ENCODE results near the gene TDG. TPM values are rescaled to one million over a fixed set of nuclear protein-coding genes. Genes with fewer than 3 reads are reported as not detected.
"Not testable (repeated sequence)": the region's sequence is repeated elsewhere in the genome, so short reads cannot be mapped to it uniquely, and the experiment has no call there.

Gene TDG
- total and polyA plus RNA-seq, 2 experiments from 2014 or later: 27.9 to 47.9 TPM

DNA sequence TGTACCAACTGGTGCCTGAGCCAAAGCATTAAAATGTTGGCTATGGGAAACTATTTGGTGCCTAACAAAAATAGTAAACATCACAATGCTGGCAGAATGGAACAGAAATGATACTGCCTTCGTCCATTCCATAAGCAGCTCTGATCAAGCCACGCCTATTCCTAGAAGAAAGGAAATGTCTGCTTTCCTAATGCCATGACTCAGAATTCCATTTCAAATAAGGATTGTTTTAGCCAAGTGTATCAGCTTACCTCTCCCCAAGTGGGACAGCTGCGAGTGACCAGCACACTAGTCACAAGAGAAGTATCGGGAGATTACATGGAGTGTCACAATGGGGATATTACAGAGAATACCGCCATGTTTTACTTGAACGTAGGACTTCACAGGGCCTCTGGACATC lies 45.6 kb downstream of the TDG start:
- DNase-seq (ENCODE audit: low spot score): no peak
- Histone ChIP-seq H3K4me2 (no peak overlapping the region), H3K4me1 (ENCODE audit: insufficient read depth) (no peaks in the 10 kb centered on the region), H3K27ac (no peak overlapping the region), H4K20me1 (ENCODE audit: insufficient read depth, poor library complexity, severe bottlenecking) (no peaks in the 10 kb centered on the region), H3K9me2 (replicated peaks; ENCODE audit: insufficient read depth) (no peaks in the 10 kb centered on the region), H3K36me3 (replicated peaks; ENCODE audit: insufficient read depth, low read depth) (no peaks in the 10 kb centered on the region), H3K4me3 (no peak overlapping the region), H3K27me3 (no peaks in the 10 kb centered on the region), H3K9me3 (ENCODE audit: low read depth) (no peaks in the 10 kb centered on the region), H3K79me2 (no peaks in the 10 kb centered on the region), H2AFZ (no peak overlapping the region)
- WGBS (ENCODE audit: low lambda C conversion rate, missing lambda C conversion rate): 80% methylated on average over 6 of the region's 6 CpGs
- TF ChIP-seq, protein P1, sequence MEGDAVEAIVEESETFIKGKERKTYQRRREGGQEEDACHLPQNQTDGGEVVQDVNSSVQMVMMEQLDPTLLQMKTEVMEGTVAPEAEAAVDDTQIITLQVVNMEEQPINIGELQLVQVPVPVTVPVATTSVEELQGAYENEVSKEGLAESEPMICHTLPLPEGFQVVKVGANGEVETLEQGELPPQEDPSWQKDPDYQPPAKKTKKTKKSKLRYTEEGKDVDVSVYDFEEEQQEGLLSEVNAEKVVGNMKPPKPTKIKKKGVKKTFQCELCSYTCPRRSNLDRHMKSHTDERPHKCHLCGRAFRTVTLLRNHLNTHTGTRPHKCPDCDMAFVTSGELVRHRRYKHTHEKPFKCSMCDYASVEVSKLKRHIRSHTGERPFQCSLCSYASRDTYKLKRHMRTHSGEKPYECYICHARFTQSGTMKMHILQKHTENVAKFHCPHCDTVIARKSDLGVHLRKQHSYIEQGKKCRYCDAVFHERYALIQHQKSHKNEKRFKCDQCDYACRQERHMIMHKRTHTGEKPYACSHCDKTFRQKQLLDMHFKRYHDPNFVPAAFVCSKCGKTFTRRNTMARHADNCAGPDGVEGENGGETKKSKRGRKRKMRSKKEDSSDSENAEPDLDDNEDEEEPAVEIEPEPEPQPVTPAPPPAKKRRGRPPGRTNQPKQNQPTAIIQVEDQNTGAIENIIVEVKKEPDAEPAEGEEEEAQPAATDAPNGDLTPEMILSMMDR (IDR thresholded peaks at IDR 0.05; ENCODE audit: poor library complexity): no peak
- TF ChIP-seq EZH2phosphoT487 (IDR thresholded peaks at IDR 0.05; ENCODE audit: low read depth, severe bottlenecking, unreplicated experiment) (no peak), EZH2 (IDR thresholded peaks at IDR 0.05; ENCODE audit: borderline replicate concordance) (no peak)

DNA sequence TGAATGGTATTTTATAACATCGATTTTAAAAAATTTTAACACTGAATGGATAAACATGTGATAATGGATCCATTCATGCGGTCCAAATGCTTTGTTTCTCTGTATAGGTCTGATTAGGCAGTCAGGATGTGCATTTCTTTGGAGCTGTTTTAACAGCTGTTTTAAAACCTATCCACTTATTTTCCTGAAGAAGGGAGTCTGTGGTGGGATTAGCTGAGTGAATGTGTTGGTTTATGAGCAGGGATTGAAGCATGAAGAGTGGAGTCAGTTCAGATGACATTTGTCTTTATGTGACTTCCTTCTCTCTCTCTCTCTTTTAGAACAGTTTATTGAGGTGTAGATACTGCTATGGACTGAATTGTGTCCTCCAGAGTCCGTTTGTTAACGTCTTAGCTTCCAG lies 46.7 kb downstream of the TDG start:
- H4K20me1 ChIP-seq (ENCODE audit: insufficient read depth, poor library complexity, severe bottlenecking): no peaks in the 10 kb centered on the region
- H3K27ac ChIP-seq: no peak overlapping the region

DNA sequence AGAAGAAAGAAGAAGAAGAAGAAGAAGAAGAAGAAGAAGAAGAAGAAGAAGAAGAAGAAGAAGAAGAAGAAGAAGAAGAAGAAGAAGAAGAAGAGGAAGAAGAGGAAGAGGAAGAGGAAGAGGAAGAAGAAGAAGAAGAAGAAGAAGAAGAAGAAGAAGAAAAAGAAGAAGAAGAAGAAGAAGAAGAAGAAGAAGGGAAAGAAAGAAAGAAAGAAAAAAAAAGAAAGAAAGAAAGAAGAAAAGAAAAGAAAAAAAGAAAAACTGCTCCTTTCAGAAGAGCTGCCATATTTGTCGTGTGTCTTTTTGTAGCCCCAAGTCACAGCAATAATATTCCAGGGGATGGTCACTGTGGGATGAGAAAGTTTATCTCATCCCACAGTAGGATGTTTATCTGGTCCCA lies 56.2 kb downstream of the TDG start:
- not testable (repeated sequence) for H3K36me3 ChIP-seq (replicated peaks; ENCODE audit: insufficient read depth, low read depth); H3K9me2 ChIP-seq (replicated peaks; ENCODE audit: insufficient read depth); H3K4me2 ChIP-seq; H3K9me3 ChIP-seq (ENCODE audit: low read depth); H4K20me1 ChIP-seq (ENCODE audit: insufficient read depth, poor library complexity, severe bottlenecking); H3K4me3 ChIP-seq; H2AFZ ChIP-seq; DNase-seq (ENCODE audit: low spot score); H3K27ac ChIP-seq; H3K79me2 ChIP-seq; H3K4me1 ChIP-seq (ENCODE audit: insufficient read depth); H3K27me3 ChIP-seq
- whole genome bisulfite sequencing (ENCODE audit: low lambda C conversion rate, missing lambda C conversion rate): 93% methylated on average over 1 of the region's 1 CpG

More for the DNA sequence above, 46.7 kb downstream of the TDG start:
- Histone ChIP-seq H3K4me2 (no peak overlapping the region), H3K9me3 (ENCODE audit: low read depth) (no peaks in the 10 kb centered on the region), H3K9me2 (replicated peaks; ENCODE audit: insufficient read depth) (no peaks in the 10 kb centered on the region), H3K79me2 (no peaks in the 10 kb centered on the region), H3K4me3 (no peak overlapping the region), H3K4me1 (ENCODE audit: insufficient read depth) (no peaks in the 10 kb centered on the region), H3K36me3 (replicated peaks; ENCODE audit: insufficient read depth, low read depth) (no peaks in the 10 kb centered on the region), H2AFZ (no peak overlapping the region), H3K27me3 (no peaks in the 10 kb centered on the region)
- 70% methylated on average over 4 of the region's 4 CpGs for WGBS (ENCODE audit: low lambda C conversion rate, missing lambda C conversion rate)
- no peak for DNase-seq (ENCODE audit: low spot score)
- TF ChIP-seq EZH2 (IDR thresholded peaks at IDR 0.05; ENCODE audit: borderline replicate concordance) (no peak), EZH2phosphoT487 (IDR thresholded peaks at IDR 0.05; ENCODE audit: low read depth, severe bottlenecking, unreplicated experiment) (no peak)
- TF ChIP-seq, protein P1 (IDR thresholded peaks at IDR 0.05; ENCODE audit: poor library complexity): no peak

DNA sequence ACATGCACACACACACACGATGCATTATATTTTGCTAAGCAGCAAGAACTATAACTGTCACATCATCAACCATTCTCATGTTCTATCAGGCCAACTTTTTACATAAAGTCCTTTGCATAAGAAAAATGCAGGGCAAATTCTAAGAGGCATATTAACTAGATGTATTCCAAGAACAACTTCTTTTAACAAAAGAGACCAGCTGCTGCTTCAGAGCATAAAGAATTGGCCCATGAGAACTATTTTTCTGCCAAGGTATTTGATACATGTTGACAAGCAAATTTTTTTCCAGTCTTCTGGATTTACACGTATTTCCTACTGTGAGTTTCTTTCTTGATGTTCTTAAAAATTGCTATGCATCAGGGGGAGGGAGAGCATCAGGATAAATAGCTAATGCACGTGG lies 57.1 kb downstream of the TDG start:
- H3K79me2 ChIP-seq: no peaks in the 10 kb centered on the region
- no peaks in the 10 kb centered on the region for H3K9me2 ChIP-seq (replicated peaks; ENCODE audit: insufficient read depth)
- 79% methylated on average over 3 of the region's 3 CpGs for WGBS (ENCODE audit: low lambda C conversion rate, missing lambda C conversion rate)
- TF ChIP-seq EZH2 (IDR thresholded peaks at IDR 0.05; ENCODE audit: borderline replicate concordance) (no peak), EZH2phosphoT487 (IDR thresholded peaks at IDR 0.05; ENCODE audit: low read depth, severe bottlenecking, unreplicated experiment) (no peak)
- TF ChIP-seq, protein P1 (IDR thresholded peaks at IDR 0.05; ENCODE audit: poor library complexity): no peak
- no peak overlapping the region for H2AFZ ChIP-seq
- H3K27me3 ChIP-seq: no peaks in the 10 kb centered on the region
- no peaks in the 10 kb centered on the region for H4K20me1 ChIP-seq (ENCODE audit: insufficient read depth, poor library complexity, severe bottlenecking)
- H3K4me2 ChIP-seq: no peak overlapping the region
- no peaks in the 10 kb centered on the region for H3K9me3 ChIP-seq (ENCODE audit: low read depth)
- no peak for DNase-seq (ENCODE audit: low spot score)
- no peak overlapping the region for H3K27ac ChIP-seq
- H3K4me1 ChIP-seq (ENCODE audit: insufficient read depth): no peaks in the 10 kb centered on the region
- no peaks in the 10 kb centered on the region for H3K36me3 ChIP-seq (replicated peaks; ENCODE audit: insufficient read depth, low read depth)
- H3K4me3 ChIP-seq: no peak overlapping the region
